ENCODE measurements around the gene RAB38.

The RAB38 gene

GRCh38 chr11:88101881-88102597 lies 73.2 kb downstream of the RAB38 start:
- no peak for DNase-seq

DNA sequence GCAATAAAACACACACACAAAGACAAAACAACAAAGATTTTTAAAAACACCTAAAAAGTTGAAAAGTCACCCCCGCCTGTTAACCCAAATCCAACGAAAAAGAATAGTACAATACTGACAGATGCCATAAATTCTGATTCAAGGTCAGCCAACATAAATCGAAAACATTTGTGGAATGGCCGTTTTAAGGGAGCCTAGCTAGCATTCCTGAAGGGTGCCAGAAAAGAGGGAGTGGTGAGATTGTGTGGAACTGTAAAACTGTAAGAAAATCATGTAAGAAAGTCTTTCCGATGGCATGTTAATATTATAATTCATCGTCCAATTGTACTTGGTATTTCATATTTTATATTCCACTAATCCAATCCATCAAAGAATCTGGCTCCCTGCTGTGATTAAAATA lies 75.1 kb downstream of the RAB38 start:
- DNase-seq: no peak

GRCh38 chr11:88098289-88098688 lies 77.0 kb downstream of the RAB38 start:
- no peak for DNase-seq

DNA sequence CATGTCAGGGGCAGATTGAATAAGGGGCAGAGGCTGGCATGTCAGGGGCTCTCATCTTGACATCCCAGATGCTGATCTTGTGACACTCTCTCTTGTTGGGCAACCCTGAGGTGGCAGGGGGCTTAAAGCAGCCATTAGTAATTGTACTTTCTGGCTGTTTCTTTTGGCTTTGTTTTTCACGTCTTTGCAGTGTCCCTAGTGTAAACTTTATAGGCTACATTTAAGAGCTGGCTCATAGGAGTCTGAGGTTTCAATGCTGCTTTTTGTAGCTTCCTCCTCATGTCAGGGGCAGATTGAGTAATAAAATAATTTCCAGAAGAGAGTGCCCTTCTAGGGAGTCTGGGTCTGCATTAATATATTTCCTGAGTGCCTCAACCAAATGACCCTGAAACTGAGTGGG lies 86.1 kb downstream of the RAB38 start:
- no peak for DNase-seq

DNA sequence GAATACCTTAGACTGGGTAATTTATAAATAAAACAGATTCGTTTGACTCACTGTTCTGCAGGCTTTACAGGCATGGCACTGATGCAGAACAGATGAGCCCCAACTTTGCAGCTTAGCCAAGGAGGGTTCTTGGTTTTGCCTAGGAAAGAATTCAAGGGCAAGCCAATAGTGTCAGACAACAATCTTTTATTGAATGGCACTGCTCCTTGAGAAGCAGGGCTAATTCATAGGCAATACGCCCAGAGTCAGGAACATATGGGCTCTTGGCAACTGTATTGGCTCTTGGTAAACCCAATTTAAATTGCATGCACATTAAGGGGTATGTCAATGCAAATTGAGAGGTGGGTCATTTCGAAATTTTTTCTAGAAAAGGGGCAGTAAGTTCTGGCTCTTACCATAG lies 87.9 kb downstream of the RAB38 start:
- no peak for DNase-seq

- DNase-seq: no peak
These were observed 88.9 kb downstream of the RAB38 start for GRCh38 chr11:88086297-88086696.

- DNase-seq: no peak
These were observed 104.8 kb downstream of the RAB38 start for GRCh38 chr11:88070437-88070836.

DNA sequence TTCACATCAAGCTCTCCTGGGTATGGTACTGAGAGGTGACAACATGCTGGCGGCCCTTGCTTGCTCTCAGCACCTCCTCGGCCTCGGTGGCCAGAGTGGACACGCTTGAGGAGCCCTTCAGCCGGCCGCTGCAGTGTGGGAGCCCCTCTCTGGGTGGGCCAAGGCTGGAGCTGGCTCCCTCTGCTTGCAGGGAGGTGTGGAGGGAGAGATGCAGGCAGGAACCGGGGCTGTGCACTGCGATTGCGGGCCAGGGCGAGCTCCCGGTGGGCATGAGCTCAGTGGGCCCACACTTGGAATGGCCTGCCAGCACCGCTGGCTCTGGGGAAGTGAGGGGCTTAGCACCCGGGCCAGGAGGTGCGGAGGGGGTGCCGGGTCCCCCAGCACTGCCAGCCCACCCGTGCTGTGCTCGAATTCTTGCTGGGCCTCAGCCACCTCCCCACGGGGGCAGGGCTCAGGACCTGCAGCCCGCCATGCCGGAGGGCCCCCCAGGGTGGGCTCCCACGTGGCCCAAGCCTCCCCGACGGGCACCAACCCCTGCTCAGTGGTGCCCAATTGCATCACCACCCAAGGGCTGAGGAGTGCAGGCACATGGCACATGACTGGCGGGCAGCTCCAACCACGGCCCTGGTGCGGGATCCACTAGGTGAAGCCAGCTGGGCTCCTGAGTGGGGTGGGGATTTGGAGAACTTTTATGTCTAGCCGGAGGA lies 106.2 kb downstream of the RAB38 start:
- no peak for DNase-seq

- DNase-seq: no peak
These were observed 109.2 kb downstream of the RAB38 start for GRCh38 chr11:88066090-88066489.

- no peak for DNase-seq
These were observed 111.0 kb downstream of the RAB38 start for GRCh38 chr11:88064097-88064705.

Measured in NCI-H345 (cell line).